K562 (cell line): Measurements from ENCODE around the gene ASCC1. TPM values are rescaled to one million over a fixed set of nuclear protein-coding genes. Genes with fewer than 3 reads are reported as not detected.
A peak's percentile ranks its signal among the peaks of the same experiment; 100 is the strongest.

ENCODE experiments used
- ETV1 ChIP-seq: fragments of 450-650 bp; conservative IDR thresholded peaks from 2 replicates; pipeline ENCODE4 v1.6.1; 2016; ENCODE audit warnings: missing genetic modification characterization, control low read depth, low read depth, missing compliant biosample characterization
- FOS ChIP-seq: IDR thresholded peaks from 3 replicates; pipeline ENCODE4 v1.6.1; 2011; ENCODE audit not compliant: insufficient read length; ENCODE audit errors: extremely low read depth
- GABPA ChIP-seq: fragments of 200-800 bp; sonication (Bioruptor generic); conservative IDR thresholded peaks from 2 replicates; pipeline ENCODE4 v1.6.1; 2016; ENCODE audit warnings: low read depth, missing genetic modification characterization, missing compliant biosample characterization
- GATAD2A ChIP-seq: fragments of 450-650 bp; IDR thresholded peaks from 2 replicates; pipeline ENCODE4 v1.6.1; 2017
- HDAC3 ChIP-seq: fragments of 450-650 bp; IDR thresholded peaks from 2 replicates; pipeline ENCODE4 v1.6.1; 2018; ENCODE audit warnings: borderline replicate concordance, mild to moderate bottlenecking, moderate library complexity; ENCODE audit not compliant: partially characterized antibody
- HNRNPL ChIP-seq: fragments of 200-400 bp; formaldehyde crosslinking; IDR thresholded peaks from 2 replicates; pipeline ENCODE4 v1.6.1; 2017; ENCODE audit warnings: low read depth, mild to moderate bottlenecking, low read length
- HNRNPLL ChIP-seq: fragments of 200-400 bp; formaldehyde crosslinking; IDR thresholded peaks from 2 replicates; pipeline ENCODE4 v1.6.1; 2017; ENCODE audit warnings: low read length, low read depth, mild to moderate bottlenecking; ENCODE audit not compliant: poor library complexity, severe bottlenecking
- HOXB6 ChIP-seq: fragments of 250-450 bp; sonication (Bioruptor Pico); IDR thresholded peaks from 2 replicates; pipeline ENCODE4 v1.5.1; 2022; ENCODE audit warnings: mild to moderate bottlenecking, borderline replicate concordance
- JUND ChIP-seq, 2 experiments: IDR thresholded peaks; 2 replicates in 1 of 2; 3 replicates in 1 of 2; pipeline ENCODE4 v1.6.1; 2011; ENCODE audit warnings: borderline replicate concordance in 2 of 2, low read depth in 2 of 2, low read length in 2 of 2, improper control_type of control experiment in 1 of 2, missing biosample characterization in 1 of 2, missing genetic modification characterization in 1 of 2, missing genetic modification reagents in 1 of 2
- KAT8 ChIP-seq: fragments of 450-650 bp; IDR thresholded peaks from 2 replicates; pipeline ENCODE4 v1.6.1; 2016; ENCODE audit warnings: low read depth, mild to moderate bottlenecking
- KLF13 ChIP-seq: fragments of 450-650 bp; IDR thresholded peaks from 2 replicates; pipeline ENCODE4 v1.6.1; 2016; ENCODE audit warnings: missing genetic modification characterization, low read depth, mild to moderate bottlenecking, missing compliant biosample characterization, moderate library complexity, borderline replicate concordance
- MBD1 ChIP-seq: fragments of 250-450 bp; sonication (Bioruptor Pico); IDR thresholded peaks from 2 replicates; pipeline ENCODE4 v1.8.0; 2022; ENCODE audit warnings: inconsistent platforms
- PML ChIP-seq: IDR thresholded peaks from 2 replicates; pipeline ENCODE4 v1.6.1; 2012; ENCODE audit warnings: low read length, inconsistent platforms
- POLR2B ChIP-seq: fragments of 450-650 bp; IDR thresholded peaks from 2 replicates; pipeline ENCODE4 v1.6.1; 2018; ENCODE audit warnings: low read depth; ENCODE audit not compliant: partially characterized antibody
- POLR3A ChIP-seq: IDR thresholded peaks from 2 replicates; pipeline ENCODE4 v1.6.1; 2011; ENCODE audit warnings: borderline replicate concordance, mild to moderate bottlenecking, moderate library complexity; ENCODE audit not compliant: insufficient read length, insufficient read depth; ENCODE audit errors: extremely low read depth
- SETDB1 ChIP-seq: IDR thresholded peaks from one replicate; pipeline ENCODE4 v1.6.1; 2012; ENCODE audit warnings: low read length, control low read depth, inconsistent platforms
- ZBED1 ChIP-seq: IDR thresholded peaks from 2 replicates; pipeline ENCODE4 v1.6.1; 2014
- ZBTB7A ChIP-seq: IDR thresholded peaks from 2 replicates; pipeline ENCODE4 v1.6.1; 2011; ENCODE audit warnings: low read depth, mild to moderate bottlenecking, low read length, moderate library complexity, borderline replicate concordance; ENCODE audit not compliant: control insufficient read depth
- ZNF232 ChIP-seq: sonication (generic); formaldehyde crosslinking; IDR thresholded peaks from 2 replicates; pipeline ENCODE4 v1.8.0; 2022; ENCODE audit warnings: mild to moderate bottlenecking, missing genetic modification reagents
- ZNF740 ChIP-seq, 3 experiments: fragments of 200-800 bp in 1 of 3; sonication (Bioruptor generic) in 1 of 3; sonication (generic) in 1 of 3; formaldehyde crosslinking in 1 of 3; IDR thresholded peaks; 2 replicates each; pipeline versions ENCODE4 v1.6.1 to v1.8.0; 2016 to 2022; ENCODE audit warnings: mild to moderate bottlenecking in 2 of 3, missing compliant biosample characterization in 2 of 3, missing genetic modification characterization in 2 of 3, missing genetic modification reagents in 1 of 3
- ZNF76 ChIP-seq: fragments of 250-450 bp; sonication (Bioruptor Pico); IDR thresholded peaks from 2 replicates; pipeline ENCODE4 v1.4.0; 2020; ENCODE audit warnings: mild to moderate bottlenecking, moderate library complexity, borderline replicate concordance
- polyA plus RNA-seq, 8 experiments: library from polyadenylated mRNA; depleted of rRNA in 4 of 8; stranded (reverse) in 5 of 8; unstranded in 3 of 8; fragments of >200 nt; fragmentation: Nextera tagmentation in 2 of 8; fragmentation: Illumina TruSeq in 1 of 8; extraction: Ambion mirVana in 2 of 8; extraction: Trizol in 1 of 8; gene quantifications; 2 replicates each; pipeline versions ENCODE4 v1.2.1 to v1.2.3, GENCODE V29; 2011 to 2014; ENCODE audit warnings: inconsistent platforms in 1 of 8, missing spikeins in 1 of 8
- total RNA-seq, 7 experiments: library from RNA; depleted of rRNA in 6 of 7; stranded (reverse); fragments of >200 nt in 6 of 7; fragmentation: Illumina TruSeq in 2 of 7; extraction: Trizol in 2 of 7; gene quantifications; 2 replicates each; pipeline versions ENCODE4 v1.2.1 to v1.2.3, GENCODE V29; 2011 to 2021; ENCODE audit warnings: low replicate concordance in 1 of 7
- TF ChIP-seq, protein P1 (sequence below): IDR thresholded peaks from 2 replicates; pipeline ENCODE4 v1.6.1; 2011; ENCODE audit not compliant: insufficient read length; ENCODE audit errors: extremely low read depth
- TF ChIP-seq, protein P2 (sequence below), 2 experiments: fragments of 250-450 bp in 1 of 2; fragments of 450-650 bp in 1 of 2; sonication (Bioruptor Pico) in 1 of 2; IDR thresholded peaks; 2 replicates each; pipeline versions ENCODE4 v1.6.1 to v1.8.0; 2016 to 2021; ENCODE audit warnings: mild to moderate bottlenecking in 2 of 2, moderate library complexity in 2 of 2, missing compliant biosample characterization in 1 of 2, missing genetic modification characterization in 1 of 2

Gene ASCC1
- total and polyA plus RNA-seq, 9 of the 15 experiments (the other 6 are each of a cell fraction or from before 2014, with no cell fraction given), result 31.7 to 73.3 (median 52.8) TPM

DNA sequence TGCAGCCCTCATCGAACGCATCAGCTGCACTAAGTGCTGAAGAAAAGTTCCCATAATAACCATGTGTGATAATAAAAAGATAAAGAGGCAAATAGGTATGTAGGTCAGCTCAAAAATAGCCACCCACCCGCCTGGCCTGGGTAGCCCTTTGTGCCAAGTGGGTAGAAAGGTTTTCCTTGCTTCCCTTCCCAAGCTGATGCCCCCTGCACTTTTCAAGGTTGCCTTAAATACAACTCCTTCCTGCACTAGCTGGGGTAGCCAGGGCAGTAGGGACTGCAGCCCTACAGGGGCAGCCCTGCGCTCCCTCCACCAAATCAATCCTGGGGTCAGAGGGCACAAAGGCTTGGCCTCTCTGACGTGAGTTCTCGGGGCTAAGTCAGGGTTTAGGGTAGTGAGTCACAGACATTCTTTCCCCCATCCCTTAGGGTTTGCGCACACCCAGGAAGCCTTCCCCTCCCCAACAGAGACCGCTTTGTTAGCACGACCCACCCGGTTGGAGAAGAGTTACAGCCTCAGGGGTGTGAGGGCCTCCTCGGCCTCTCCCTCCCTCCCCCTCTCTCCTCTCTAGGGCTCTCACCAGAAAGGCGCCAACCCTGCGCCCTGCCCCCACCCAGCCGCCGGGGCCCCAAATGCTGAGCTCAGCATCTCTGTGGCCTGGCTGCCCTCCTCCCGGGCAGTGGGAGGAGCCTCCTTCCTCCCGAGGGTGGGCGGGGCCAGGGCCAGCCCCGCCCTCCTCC lies 44.3 kb upstream of the ASCC1 start (continued):
- TF ChIP-seq ZBTB7A, result no peak
- TF ChIP-seq, protein P1, sequence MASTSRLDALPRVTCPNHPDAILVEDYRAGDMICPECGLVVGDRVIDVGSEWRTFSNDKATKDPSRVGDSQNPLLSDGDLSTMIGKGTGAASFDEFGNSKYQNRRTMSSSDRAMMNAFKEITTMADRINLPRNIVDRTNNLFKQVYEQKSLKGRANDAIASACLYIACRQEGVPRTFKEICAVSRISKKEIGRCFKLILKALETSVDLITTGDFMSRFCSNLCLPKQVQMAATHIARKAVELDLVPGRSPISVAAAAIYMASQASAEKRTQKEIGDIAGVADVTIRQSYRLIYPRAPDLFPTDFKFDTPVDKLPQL, result no peak
- TF ChIP-seq KAT8, result no peak
- TF ChIP-seq PML, result no peak
- peak; percentile 56 for TF ChIP-seq ETV1
- no peak for TF ChIP-seq ZBED1
- peak; percentile 84 for TF ChIP-seq JUND (IDR thresholded peaks at IDR 0.05; ENCODE audit: borderline replicate concordance, low read depth, low read length)
- TF ChIP-seq JUND (tag; IDR thresholded peaks at IDR 0.05; ENCODE audit: borderline replicate concordance, low read depth, low read length), result peak; percentile 84; the same call in 2 of the 3 replicates
- TF ChIP-seq ZNF740 (CRISPR knock-in tag; IDR thresholded peaks at IDR 0.05), result no peak
- peak in 1 of 2 experiments; percentile 52; a peak in 1 of 4 replicates for TF ChIP-seq ZNF740 (tag; IDR thresholded peaks at IDR 0.05)
- TF ChIP-seq, protein P2, sequence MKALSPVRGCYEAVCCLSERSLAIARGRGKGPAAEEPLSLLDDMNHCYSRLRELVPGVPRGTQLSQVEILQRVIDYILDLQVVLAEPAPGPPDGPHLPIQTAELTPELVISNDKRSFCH (CRISPR knock-in tag; IDR thresholded peaks at IDR 0.05), result no peak
- TF ChIP-seq, protein P2 (tag; IDR thresholded peaks at IDR 0.05), result peak; percentile 93
- TF ChIP-seq GATAD2A, result peak; percentile 19; the same call in 1 of the 2 replicates
- TF ChIP-seq SETDB1, result no peak
- TF ChIP-seq HOXB6, result no peak
- TF ChIP-seq MBD1 (CRISPR knock-in tag), result no peak
- TF ChIP-seq ZNF232, result no peak
- TF ChIP-seq POLR2B, result peak; percentile 10
- TF ChIP-seq POLR3A, result no peak
- no peak for TF ChIP-seq HNRNPL
- TF ChIP-seq HDAC3, result peak; percentile 72
- no peak; the same call in 1 of the 2 replicates for TF ChIP-seq GABPA (tag)
- TF ChIP-seq FOS, result no peak
- TF ChIP-seq KLF13, result peak; percentile 55; the same call in 1 of the 2 replicates
- TF ChIP-seq ZNF76 (CRISPR knock-in tag), result peak; percentile 87
- TF ChIP-seq HNRNPLL, result peak; percentile 36
